ENCODE measurements around the gene AJAP1. TPM values are rescaled to one million over a fixed set of nuclear protein-coding genes. Genes with fewer than 3 reads are reported as not detected.

AJAP1 gene
- total and polyA plus RNA-seq, 2 of the 13 experiments (the other 11 are each of a cell fraction or from before 2014, with no cell fraction given), result not detected

- 0% methylated on average over 2 of the region's 2 CpGs for WGBS (ENCODE audit: low lambda C conversion rate)
- DNase-seq (ENCODE audit: low spot score) (no peak), FAIRE-seq (no peak), ATAC-seq (no peak)
- no peak overlapping the region for H3K9ac ChIP-seq (ENCODE audit: insufficient read depth, low read depth, low read length)
- H3K9me3 ChIP-seq (ENCODE audit: low read length), result no peaks in the 10 kb centered on the region
- TF ChIP-seq ZXDC (CRISPR knock-in tag; IDR thresholded peaks at IDR 0.05) (no peak), MAFK (conservative IDR thresholded peaks at IDR 0.05 in 1 of 2, IDR thresholded peaks at IDR 0.05 in 1 of 2; ENCODE audit: low read length in 2 of 2) (peak in 1 of 2 experiments; percentile 77; a peak in 3 of 4 replicates), SP1 (IDR thresholded peaks at IDR 0.05) (no peak), SP1 (CRISPR knock-in tag; IDR thresholded peaks at IDR 0.05) (no peak), HDAC6 (IDR thresholded peaks at IDR 0.05; ENCODE audit: low read depth, low read length) (no peak), MAFF (IDR thresholded peaks at IDR 0.05; ENCODE audit: low read depth, low read length) (peak; percentile 60; the same call in 1 of the 2 replicates)
- intact Hi-C loops (cut with micrococcal nuclease; ENCODE audit: unreplicated experiment) (no loop called here), in situ Hi-C loops (cut with HindIII; ENCODE audit: extremely low pct_ligation_motif_present, low pct_unique_long_range_greater_than_20kb) (no loop called here)
- peaks cover 6 to 58% of the 10 kb centered on the region in 2 experiments for H3K27me3 ChIP-seq (ENCODE audit: control insufficient read depth in 1 of 2, insufficient read depth in 2 of 2, low read length in 2 of 2)
- ChIA-PET POLR2A (no interaction called here), CTCF (ENCODE audit: low intra/inter-chr PET ratio, low total read pairs) (no interaction called here)
- H4K20me1 ChIP-seq (ENCODE audit: insufficient read depth, low read length), result no peaks in the 10 kb centered on the region
- no peak overlapping the region for H3K4me2 ChIP-seq (ENCODE audit: low read depth, low read length)
- H3K79me2 ChIP-seq (ENCODE audit: insufficient read depth, low read length), result no peaks in the 10 kb centered on the region
- no peak overlapping the region for H3K27ac ChIP-seq (ENCODE audit: extremely low read length, insufficient read depth, low read length)
- no TSS peak for BruUV-seq (replicated peaks)
- H3K36me3 ChIP-seq (replicated peaks in 1 of 2; ENCODE audit: control insufficient read depth in 1 of 2, insufficient read depth in 2 of 2, low read length in 2 of 2), result no peaks in the 10 kb centered on the region
- no peak overlapping the region for H2AFZ ChIP-seq (ENCODE audit: low read length)
- no peak overlapping the region for H3K4me3 ChIP-seq (replicated peaks in 1 of 3; ENCODE audit: insufficient read depth in 1 of 3, low read depth in 2 of 3, low read length in 3 of 3)
- H3K4me1 ChIP-seq (ENCODE audit: insufficient read depth, low read length), result no peaks in the 10 kb centered on the region
These were observed 7.1 kb downstream of the AJAP1 start for GRCh38 chr1:4661595-4661917.

GRCh38 chr1:4662168-4662567, 7.8 kb downstream of the AJAP1 start:
- Histone ChIP-seq H3K4me3 (replicated peaks in 1 of 3; ENCODE audit: insufficient read depth in 1 of 3, low read depth in 2 of 3, low read length in 3 of 3) (no peak overlapping the region), H3K4me2 (ENCODE audit: low read depth, low read length) (no peak overlapping the region), H3K79me2 (ENCODE audit: insufficient read depth, low read length) (no peaks in the 10 kb centered on the region), H3K4me1 (ENCODE audit: insufficient read depth, low read length) (no peaks in the 10 kb centered on the region), H3K9ac (ENCODE audit: insufficient read depth, low read depth, low read length) (no peak overlapping the region), H2AFZ (ENCODE audit: low read length) (no peak overlapping the region), H4K20me1 (ENCODE audit: insufficient read depth, low read length) (no peaks in the 10 kb centered on the region), H3K27ac (ENCODE audit: extremely low read length, insufficient read depth, low read length) (no peak overlapping the region), H3K36me3 (replicated peaks in 1 of 2; ENCODE audit: control insufficient read depth in 1 of 2, insufficient read depth in 2 of 2, low read length in 2 of 2) (no peaks in the 10 kb centered on the region), H3K27me3 (ENCODE audit: control insufficient read depth in 1 of 2, insufficient read depth in 2 of 2, low read length in 2 of 2) (peaks cover 6 to 53% of the 10 kb centered on the region in 2 experiments), H3K9me3 (ENCODE audit: low read length) (no peaks in the 10 kb centered on the region)
- TF ChIP-seq TCF12 (IDR thresholded peaks at IDR 0.05) (no peak), TCF12 (CRISPR knock-in tag; IDR thresholded peaks at IDR 0.05) (no peak), CEBPB (IDR thresholded peaks at IDR 0.05; ENCODE audit: borderline replicate concordance, low read depth, low read length) (0 out of 2 replicates have a peak, but pooled peaks have one; percentile 12), GMEB2 (CRISPR knock-in tag; IDR thresholded peaks at IDR 0.05; ENCODE audit: low read depth) (no peak), KLF6 (CRISPR knock-in tag; IDR thresholded peaks at IDR 0.05) (no peak), CREB1 (IDR thresholded peaks at IDR 0.05) (peak; percentile 58; the same call in 1 of the 2 replicates), CREB1 (CRISPR knock-in tag; IDR thresholded peaks at IDR 0.05) (no peak), ZNF562 (CRISPR knock-in tag; IDR thresholded peaks at IDR 0.05; ENCODE audit: borderline replicate concordance) (no peak)
- no TSS peak for BruUV-seq (replicated peaks)
- FAIRE-seq (no peak), ATAC-seq (no peak), DNase-seq (ENCODE audit: low spot score) (no peak)
- ChIA-PET POLR2A (no interaction called here), CTCF (ENCODE audit: low intra/inter-chr PET ratio, low total read pairs) (no interaction called here)
- 29% methylated on average over 13 of the region's 13 CpGs for WGBS (ENCODE audit: low lambda C conversion rate)
- intact Hi-C loops (cut with micrococcal nuclease; ENCODE audit: unreplicated experiment), result no loop called here
- in situ Hi-C loops (cut with HindIII; ENCODE audit: extremely low pct_ligation_motif_present, low pct_unique_long_range_greater_than_20kb), result no loop called here
